Kidney glomerular epithelial cell (primary cell): ENCODE data around the gene PDE3B.
"Not testable (repeated sequence)": the region's sequence is repeated elsewhere in the genome, so short reads cannot be mapped to it uniquely, and the experiment has no call there.

Experiments
- DNase-seq: peaks from one replicate; lab custom pipeline; 2025; lab: John Stamatoyannopoulos, UW

PDE3B gene

DNA sequence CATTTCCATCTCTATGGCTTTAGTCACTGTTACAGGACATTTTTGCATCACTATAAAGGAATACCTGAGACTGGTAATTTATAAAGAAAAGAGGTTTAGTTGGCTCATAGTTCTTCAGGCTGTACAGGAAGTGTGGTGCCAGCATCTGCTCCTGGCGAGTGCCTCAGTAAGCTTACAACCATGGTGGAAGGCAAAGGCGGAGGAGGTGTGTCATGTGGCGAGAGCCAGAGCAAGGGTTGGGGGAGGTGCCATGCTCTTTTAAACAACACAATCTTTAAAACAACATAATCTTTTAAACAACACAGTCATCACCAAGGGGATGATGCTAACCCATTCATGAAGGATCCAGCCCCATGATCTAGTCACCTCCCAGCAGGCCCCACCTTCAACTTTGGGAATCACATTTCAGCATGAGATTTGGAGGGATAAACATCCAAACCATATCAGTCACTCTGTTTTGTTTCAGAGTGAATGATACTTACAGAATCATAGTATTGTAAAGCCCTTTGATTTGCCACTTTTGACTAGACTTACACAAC, 103.3 kb downstream of the PDE3B start:
- no peak for DNase-seq

DNA sequence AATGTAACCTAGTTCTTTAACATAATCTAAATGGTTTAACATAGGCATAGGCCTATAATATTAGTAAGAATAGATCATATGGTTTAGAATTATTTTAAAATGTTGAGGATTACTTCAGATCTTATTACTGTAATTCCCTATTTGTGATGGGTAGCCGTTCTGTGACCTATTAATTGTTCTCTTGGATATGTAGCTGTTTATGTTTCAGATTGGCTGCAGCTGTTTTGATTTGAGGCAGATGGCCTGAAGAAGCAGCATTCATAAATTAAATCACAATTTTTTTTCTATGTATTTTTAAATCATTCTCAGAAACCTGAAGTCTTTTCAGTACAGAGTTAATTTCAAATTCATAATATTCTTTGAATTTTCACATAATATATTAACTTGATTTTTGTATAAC, 104.5 kb downstream of the PDE3B start:
- no peak for DNase-seq

DNA sequence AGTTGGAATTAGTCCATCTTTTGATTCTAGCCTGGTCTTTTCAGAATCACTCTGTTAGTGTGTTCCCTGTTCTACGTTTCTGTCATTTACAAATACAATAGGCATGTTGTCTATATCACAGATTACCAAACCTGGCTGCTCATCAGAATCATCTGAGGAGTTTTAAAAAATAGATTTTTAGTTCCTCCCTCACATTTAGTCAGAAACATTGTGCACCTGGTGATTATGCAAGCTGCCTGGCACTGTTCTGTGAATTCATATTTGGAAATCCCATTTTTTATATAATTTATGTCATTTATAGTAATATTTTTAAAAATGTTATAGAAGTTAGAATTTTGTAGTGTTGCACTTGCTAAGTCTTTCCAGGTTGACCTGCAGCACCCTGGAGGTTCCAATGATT, 107.3 kb downstream of the PDE3B start:
- DNase-seq, result no peak

DNA sequence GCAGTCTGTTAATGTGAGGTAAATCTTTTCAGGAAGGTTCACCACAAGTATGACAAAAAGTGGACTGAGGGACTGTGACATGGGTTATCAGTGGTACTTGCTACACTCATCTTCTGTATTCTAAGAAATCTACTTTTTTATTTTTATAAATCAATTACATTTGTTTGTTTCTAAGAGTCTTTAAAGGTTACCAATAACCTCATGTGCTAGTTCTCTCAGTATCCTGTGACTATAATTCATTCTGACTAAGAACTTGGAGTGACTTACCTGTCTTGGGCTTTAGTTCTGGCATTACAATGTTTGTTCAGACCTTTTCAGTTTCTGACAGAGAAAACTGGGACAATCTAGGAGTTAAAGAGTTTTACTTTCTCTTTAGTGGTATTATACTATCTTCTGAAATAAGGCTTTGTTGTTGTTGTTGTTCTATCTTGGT, 108.4 kb downstream of the PDE3B start:
- DNase-seq, result no peak

DNA sequence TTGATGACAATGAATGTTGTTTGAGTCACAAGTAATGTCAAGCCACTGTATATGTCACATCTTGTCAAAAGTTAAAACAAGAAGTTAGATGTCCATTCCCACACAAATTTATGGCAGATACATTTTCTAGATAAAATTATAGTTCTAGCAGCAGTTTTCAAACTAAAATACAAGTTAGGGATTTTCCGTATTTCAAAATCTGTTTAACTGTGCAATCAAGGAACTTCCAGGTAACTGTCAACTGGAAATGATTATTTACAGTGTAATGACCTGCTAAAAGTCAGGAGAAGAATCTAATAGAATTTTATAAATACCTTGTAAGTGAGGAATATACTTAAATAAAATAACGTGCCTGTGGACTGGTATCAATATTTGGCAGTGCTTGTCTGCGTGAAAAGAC, 111.5 kb downstream of the PDE3B start:
- no peak for DNase-seq

DNA sequence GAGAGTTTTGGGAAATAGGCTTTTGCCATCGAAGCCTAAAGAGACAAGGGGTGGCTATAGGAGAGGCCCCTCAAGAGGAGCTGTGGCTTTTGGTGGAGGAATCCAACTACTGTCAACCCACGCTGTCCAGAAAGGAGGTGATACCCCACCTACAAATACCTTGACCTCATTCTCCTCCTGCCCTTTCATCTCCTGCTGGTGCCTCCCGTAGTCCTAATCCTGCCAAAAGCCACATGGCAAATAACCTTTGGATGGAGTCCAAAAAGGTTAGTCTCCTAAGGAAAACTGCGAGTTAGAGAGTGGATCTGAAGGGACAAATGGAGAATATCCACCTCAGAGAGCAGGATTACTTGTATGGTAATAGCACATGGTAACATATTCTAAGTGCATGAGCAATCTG, 112.7 kb downstream of the PDE3B start:
- no peak for DNase-seq

DNA sequence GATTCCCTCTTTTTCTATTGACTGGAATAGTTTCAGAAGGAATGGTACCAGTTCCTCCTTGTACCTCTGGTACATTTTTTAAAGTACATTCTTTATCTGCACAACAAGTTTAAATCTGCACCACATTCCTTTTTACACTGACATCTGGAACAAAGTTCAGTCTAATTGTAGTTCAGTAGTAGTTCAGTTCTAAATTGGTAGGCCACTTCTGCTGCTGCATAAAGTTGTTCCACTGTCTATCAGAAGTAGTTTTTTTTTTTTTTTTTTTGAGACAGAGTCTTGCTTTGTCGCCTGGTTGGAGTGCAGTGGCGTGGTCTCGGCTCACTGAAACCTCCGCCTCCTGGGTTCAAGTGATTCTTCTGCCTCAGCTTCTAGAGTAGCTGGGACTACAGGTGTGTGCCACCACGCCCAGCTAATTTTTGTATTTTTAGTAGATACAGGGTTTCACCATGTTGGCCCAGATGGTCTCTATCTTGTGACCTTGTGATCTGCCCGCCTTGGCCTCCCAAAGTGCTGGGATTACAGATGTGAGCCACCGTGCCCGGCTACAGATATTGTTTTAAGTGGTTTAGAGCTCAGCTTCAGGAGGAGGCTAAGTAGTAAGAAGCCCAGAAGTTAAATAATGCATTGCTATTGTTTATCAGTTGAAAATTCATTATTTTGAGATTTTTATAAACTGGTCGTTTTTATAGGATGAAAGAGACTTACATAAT, 115.9 kb downstream of the PDE3B start:
- not testable (repeated sequence) for DNase-seq

DNA sequence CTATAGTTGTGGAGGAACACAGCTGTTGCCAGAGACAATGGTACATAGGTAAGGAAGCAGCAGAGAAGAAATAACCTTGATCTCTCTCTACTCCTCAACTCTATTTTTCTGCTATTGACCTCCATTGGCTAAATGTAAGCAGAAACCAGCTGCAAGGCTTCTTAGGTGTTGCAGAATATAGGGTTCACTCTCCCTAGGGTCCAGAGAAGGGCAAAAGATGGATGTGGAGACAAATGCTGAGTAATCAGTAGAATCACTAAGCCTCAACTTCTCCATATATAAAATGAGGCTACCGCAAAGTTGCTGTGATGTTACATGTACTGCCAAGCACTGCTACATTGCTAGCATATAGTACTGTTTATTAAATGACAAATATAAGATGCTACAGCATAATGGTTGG, 120.6 kb downstream of the PDE3B start:
- no peak for DNase-seq

DNA sequence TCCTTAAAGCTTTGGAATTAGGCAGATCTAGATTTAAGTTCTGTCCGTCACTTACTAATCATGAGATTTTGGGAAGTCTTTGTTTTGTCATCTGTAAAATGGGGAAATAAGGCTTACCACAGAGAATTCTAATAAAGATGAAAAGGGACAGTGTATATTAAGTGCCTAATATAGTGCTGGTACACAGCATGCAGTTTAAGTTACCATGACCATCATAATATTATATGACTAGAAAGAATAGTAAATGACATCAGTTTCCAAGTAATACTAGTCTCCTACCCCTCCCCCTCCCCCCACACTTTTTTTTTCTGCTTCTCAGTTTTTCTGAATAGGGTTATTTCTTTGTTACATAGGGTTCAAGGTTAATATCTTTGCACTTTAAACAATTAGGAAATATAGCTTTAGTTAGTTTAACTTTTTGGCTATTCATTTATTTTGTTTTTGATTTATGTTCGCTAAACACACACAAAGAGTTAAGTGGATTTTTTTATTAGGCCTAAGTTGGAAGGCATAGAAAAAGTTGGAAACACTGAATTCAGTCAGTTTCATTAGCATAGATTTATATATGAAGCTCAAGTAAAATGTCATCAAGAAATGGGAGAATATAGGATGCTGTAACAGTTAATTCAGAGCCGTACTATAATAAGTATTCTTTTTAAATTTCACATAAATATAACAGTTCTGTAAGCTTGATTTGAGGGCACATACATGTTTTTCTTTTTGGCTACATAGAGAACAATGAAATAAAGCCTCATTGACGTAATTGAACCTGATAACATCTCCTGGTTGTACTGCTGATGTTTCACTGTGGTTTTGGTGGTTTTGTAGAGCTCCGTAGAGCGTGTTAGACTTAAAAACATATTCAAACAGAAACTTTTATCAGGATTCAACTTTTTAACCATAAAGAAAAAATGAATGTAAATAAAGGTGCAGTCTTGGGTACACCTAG, 121.2 kb downstream of the PDE3B start:
- DNase-seq, result no peak

DNA sequence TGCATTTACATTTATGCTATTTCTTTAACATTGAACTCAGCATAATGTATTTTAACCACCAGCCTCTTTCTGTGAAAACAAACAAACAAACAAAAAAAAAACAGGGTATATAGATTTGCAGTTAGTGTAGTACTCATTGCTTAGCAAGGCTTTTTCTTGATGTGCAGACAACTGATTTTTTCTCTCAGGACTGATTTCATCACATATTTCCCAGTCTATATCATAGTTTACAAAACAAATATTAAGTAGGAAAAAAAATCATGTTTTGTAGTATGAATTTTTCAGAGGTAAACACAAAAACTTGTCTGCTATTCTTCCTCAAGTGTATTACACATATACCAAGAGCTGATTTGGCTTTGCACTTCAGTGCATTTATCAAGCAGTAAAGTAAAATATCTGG, 123.0 kb downstream of the PDE3B start:
- no peak for DNase-seq

DNA sequence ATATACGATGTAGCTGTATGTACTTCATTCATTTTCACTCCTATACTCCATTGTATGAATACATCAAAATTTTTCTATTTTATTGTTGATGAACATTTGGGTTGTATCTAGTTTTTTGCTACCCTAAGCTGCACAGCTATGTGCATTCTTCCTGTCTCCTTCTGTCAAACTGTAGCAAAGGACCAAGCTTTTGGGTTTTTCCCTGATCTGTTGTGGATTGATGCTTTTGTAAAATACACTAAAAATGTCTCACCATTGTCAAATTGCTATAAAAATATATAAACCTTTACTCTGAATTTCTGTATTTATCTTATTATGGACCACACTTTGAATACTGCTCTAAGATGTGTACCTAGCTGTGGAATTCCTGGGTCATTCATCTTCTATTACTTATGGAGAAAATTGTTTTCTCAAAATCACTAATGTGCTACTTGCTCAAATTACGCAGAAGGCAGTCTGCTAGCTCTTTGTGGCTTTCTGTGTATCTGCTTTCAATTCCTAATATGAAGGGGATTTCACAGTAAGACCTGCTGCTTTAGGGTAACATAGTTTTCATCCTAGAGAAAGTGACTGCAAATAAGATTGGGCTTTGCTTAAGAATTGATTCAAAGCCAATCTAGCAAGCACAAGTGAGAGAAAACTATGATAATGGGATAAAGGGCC, 125.1 kb downstream of the PDE3B start:
- no peak for DNase-seq

DNA sequence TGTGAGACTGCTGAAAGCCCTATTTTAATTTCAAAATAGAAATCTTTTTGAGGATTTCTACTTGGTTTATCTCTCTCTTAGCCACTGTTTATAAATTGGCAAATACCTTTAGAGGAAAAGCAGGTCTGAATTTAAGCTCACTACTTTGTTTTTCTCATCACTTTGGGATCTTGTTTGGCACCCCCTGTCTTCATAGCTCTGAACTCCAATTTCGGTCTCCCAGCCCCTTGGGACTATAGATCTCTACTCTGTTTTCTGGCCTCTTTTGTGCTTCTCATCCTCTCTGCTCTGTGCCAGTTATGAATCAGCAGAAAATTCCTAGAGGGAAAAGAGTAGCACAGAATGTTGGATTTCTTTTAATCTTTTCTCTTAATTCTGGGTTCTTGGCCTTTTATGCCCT, 130.2 kb downstream of the PDE3B start:
- DNase-seq, result no peak

DNA sequence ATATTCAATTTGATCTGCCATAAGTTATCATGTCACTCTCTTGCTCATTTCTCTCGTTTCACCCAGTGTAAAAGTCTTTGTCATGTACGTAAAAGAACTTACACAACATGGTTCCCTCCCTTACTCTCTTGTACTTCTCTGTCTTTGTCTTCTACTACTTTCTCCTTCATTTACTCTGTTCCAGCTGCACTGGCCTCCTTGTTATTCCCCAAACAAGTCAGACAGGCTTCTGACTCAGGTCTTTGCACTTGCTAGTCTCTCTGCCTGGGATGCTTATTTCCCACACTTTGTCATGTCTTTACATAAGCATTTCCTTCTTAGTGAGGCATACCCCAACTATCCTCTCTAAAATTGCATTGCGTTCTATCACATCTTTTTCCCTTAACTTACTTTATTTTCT, 131.1 kb downstream of the PDE3B start:
- no peak for DNase-seq

DNA sequence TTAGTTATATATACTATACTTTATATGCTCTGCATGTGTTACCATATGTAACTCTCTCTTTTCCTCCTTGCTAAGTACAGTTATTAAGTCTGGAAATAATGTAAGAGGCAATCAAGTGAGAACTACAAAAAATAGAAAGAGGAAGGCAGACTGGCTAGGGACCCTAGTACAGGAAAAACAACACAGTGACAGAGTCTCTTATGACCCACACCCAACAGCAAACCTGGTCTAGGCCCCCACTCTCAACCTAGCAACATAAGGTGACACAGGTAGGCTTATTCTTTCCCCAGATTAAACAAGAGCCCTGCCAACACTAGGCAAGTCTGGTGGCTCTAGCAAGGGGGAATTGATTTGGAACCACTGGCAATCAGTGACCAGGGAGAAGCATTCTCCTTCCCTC, 132.3 kb downstream of the PDE3B start:
- no peak for DNase-seq

DNA sequence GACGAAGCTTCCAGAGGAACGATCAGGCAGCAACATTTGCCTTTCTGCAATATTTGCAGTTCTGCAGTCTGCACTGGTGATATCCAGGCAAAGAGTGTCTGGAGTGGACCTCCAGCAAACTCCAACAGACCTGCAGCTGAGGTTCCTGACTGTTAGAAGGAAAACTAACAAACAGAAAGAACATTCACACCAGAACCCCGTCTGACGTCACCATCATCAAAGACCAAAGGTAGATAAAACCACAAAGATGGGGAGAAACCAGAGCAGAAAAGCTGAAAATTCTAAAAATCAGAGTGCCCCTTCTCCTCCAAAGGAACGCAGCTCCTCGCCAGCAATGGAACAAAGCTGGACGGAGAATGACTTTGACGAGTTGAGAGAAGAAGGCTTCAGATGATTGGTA, 134.9 kb downstream of the PDE3B start:
- not testable (repeated sequence) for DNase-seq

DNA sequence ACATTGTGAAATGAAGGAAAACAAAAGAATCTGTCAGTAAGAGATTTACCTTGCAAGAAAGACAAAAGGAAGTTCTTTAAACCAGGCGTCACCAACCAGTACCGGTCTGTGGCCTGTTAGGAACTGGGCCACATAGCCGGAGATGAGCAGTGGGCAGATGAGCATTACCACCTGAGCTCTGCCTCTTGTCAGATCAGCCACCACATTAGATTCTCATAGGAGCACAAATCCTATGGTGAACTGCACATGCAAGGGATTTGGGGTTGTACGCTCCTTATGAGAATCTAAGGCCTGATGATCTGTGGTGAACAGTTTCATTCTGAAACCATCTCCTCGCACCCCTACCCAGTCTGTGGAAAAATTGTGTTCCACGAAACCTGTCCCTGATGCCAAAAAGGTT, 140.2 kb downstream of the PDE3B start:
- no peak for DNase-seq

DNA sequence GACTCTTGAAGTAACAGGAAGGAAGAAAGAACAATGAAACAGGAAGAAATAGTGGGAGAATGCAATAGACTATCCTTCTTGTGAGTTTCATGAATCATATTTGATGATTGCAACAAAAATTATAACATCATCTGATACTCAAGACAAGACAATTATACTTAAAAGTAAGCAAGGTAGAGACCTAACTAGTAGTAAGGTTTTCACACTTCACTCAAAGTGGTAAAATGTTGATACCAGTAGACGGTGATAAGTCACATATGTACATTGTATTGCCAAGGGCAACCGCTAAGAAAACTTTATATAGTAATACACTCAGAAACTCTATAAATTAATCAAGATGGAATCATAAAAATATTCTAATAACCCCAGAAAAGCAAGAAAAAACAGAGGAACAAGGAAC, 140.6 kb downstream of the PDE3B start:
- no peak for DNase-seq

DNA sequence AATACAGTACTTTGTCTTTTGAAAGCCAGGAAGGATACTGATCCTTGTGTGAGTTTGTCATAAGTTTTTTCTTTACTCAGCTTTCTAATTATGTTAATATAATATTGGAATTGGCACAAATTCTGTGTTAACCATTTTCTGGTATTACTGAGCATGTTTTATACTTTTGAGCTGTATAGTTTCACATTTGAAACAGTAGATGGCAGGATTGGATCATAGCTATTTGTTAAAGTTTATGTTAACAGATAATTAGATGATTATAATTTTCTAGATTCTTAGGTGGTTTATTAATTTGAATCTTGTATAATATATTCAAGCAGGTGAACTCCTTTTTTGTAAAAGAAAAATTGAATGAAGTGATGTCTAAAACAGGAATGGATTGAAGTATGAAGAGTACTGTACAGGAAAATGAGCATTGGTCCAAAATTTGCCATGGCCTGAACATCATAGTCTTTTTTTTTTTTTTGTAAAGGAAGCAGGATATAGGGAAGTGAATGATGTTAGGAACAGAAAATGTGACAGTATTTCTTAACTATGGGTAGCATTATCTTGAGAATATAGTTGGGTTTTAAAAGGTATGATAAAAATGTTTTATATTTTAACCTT, 146.4 kb downstream of the PDE3B start:
- no peak for DNase-seq

DNA sequence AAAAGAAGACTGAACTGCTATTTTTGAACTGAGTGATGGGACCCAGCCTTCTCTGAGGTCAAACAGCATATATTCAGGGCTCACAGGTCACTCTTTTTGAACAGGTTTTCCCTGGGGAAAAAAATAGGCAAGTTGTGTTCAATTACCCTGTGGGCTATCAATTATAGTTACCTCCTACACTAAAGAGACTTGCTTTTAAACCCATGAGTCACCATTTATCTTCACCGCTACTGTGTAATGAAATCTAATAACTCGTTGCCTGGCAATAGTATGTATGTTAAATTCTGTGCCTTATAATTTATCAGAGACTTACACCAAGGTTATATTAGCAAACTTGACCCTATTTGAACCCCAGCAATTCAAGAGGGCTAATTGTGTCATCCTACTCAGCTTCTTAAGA, 149.9 kb downstream of the PDE3B start:
- DNase-seq, result no peak

DNA sequence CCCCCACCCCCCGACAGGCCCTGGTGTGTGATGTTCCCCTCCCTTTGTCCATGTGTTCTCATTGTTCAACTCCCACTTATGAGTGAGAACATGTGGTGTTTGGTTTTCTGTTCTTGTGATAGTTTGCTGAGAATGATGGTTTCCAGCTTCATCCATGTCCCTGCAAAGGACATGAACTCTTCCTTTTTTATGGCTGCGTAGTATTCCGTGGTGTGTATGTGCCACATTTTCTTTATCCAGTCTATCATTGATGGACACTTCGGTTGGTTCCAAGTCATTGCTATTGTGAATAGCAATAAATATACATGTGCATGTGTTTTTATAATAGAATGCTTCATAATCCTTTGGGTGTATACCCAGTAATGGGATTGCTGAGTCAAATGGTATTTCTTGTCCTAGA, 152.4 kb downstream of the PDE3B start:
- DNase-seq, result not testable (repeated sequence)

DNA sequence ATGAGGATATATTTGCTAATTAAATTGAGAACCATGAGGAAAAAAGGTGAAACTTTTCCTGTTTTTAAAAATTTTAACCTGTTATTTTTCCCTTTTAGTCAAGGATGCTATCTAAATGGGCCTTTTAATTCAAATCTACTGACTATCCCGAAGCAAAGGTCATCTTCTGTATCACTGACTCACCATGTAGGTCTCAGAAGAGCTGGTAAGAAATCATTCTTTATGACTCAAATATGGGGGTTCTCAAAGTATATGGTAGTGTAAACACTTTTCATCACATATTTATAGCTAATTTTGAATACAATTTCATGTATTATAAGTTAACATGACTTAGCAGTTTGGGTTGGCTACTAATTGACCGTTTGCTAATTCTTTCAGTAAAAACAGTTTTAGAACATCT, 160.2 kb downstream of the PDE3B start:
- no peak for DNase-seq

DNA sequence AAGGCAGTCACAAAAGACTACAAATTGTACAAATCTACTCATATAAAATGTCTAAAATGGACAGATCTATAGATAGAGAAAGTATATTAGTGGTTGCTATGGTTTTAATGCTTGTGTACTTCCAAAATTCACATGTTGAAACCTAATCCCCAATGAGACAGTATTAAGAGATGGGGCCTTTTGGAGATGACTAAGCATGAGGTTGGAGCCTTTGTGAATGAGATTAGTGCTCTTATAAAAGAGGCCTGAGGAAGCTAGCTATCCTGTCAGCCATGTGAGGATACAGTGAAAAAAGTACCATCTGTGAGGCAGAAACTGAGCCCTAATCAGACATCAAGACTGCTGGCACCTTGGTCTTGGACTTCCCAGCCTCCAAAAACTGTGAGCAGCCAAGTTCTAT, 165.9 kb downstream of the PDE3B start:
- DNase-seq, result no peak
